Skeletal muscle tissue (tissue), 5 donors: Measurements from ENCODE around the gene CPD. TPM values are rescaled to one million over a fixed set of nuclear protein-coding genes. Genes with fewer than 3 reads are reported as not detected.

Experiments used
- H3K27ac ChIP-seq: one replicate; pipeline ENCODE4 v1.7.0; 2013; ENCODE audit warnings: mild to moderate bottlenecking, low read depth, low read length, inconsistent platforms
- H3K27me3 ChIP-seq, 3 donors: one replicate each; pipeline ENCODE4 v1.7.0; 2013; ENCODE audit warnings: low read length in 3 of 3; ENCODE audit not compliant: control insufficient read depth in 3 of 3, insufficient read depth in 3 of 3
- H3K36me3 ChIP-seq, 3 donors: one replicate each; pipeline ENCODE4 v1.7.0; 2013; ENCODE audit warnings: low read length in 3 of 3; ENCODE audit not compliant: control insufficient read depth in 3 of 3, insufficient read depth in 3 of 3
- H3K4me1 ChIP-seq, 3 donors: one replicate each; pipeline ENCODE4 v1.7.0; 2013; ENCODE audit warnings: low read length in 3 of 3, mild to moderate bottlenecking in 3 of 3; ENCODE audit not compliant: control insufficient read depth in 3 of 3, insufficient read depth in 3 of 3
- H3K4me3 ChIP-seq, 3 donors: one replicate each; pipeline ENCODE4 v1.7.0; 2013; ENCODE audit warnings: low read length in 3 of 3
- H3K9ac ChIP-seq, 3 donors: one replicate each; pipeline ENCODE4 v1.7.0; 2013; ENCODE audit warnings: low read length in 3 of 3, mild to moderate bottlenecking in 3 of 3, moderate library complexity in 2 of 3, low read depth in 1 of 3
- H3K9me3 ChIP-seq, 3 donors: one replicate each; pipeline ENCODE4 v1.7.0; 2013; ENCODE audit warnings: low read length in 3 of 3; ENCODE audit not compliant: control insufficient read depth in 3 of 3
- small RNA-seq: library from RNA; depleted of rRNA; stranded (forward); fragments of <200 nt; gene quantifications from one replicate; pipeline ENCODE3, GENCODE V24; 2014
- total RNA-seq: library from RNA; depleted of rRNA; stranded (reverse); fragments of >200 nt; gene quantifications from one replicate; pipeline ENCODE4 v1.2.3, GENCODE V29; 2014
- donor health status: Osteomylitis.

Gene CPD
- total RNA-seq, 1 donor from 2014 or later, result 41.8 TPM

GRCh38 chr17:30514895-30515596 is 136.3 kb downstream of the CPD start:
- H3K27ac ChIP-seq, result no peak overlapping the region
- H3K9ac ChIP-seq, result no peak overlapping the region
- no peaks in the 10 kb centered on the region for H3K9me3 ChIP-seq
- peaks cover 4 to 17% (median 14%) of the 10 kb centered on the region in 3 donors for H3K36me3 ChIP-seq
- no peaks in the 10 kb centered on the region for H3K27me3 ChIP-seq
- H3K4me1 ChIP-seq, result no peaks in the 10 kb centered on the region
- no peak overlapping the region for H3K4me3 ChIP-seq

- Histone ChIP-seq H3K27me3 (no peaks in the 10 kb centered on the region), H3K9ac (no peak overlapping the region), H3K4me3 (no peak overlapping the region), H3K27ac (no peak overlapping the region), H3K4me1 (no peaks in the 10 kb centered on the region), H3K36me3 (peaks cover 12 to 26% (median 24%) of the 10 kb centered on the region in 3 donors), H3K9me3 (no peaks in the 10 kb centered on the region)
Measured at GRCh38 chr17:30517786-30518185, 139.1 kb downstream of the CPD start.

GRCh38 chr17:30519166-30519565 is 140.4 kb downstream of the CPD start:
- Histone ChIP-seq H3K4me3 (no peak overlapping the region), H3K4me1 (no peaks in the 10 kb centered on the region), H3K36me3 (peaks cover 12 to 19% (median 13%) of the 10 kb centered on the region in 3 donors), H3K9ac (no peak overlapping the region), H3K27ac (peak overlapping the region; percentile 28), H3K9me3 (no peaks in the 10 kb centered on the region), H3K27me3 (no peaks in the 10 kb centered on the region)

Small RNA genes within 50 kb of the gene (small RNA-seq; reads per million reads assigned to genes)
- gene RF00019 (not detected), gene RNU6-990P (0.09 reads per million)

Other genes starting within 250 kb of the CPD start
- gene SLC6A4, start 143.2 kb upstream of the CPD start, total RNA-seq, result 1.6 TPM
- 37.1 TPM for gene BLMH, start 87.0 kb upstream of the CPD start, total RNA-seq
- not detected for gene TMIGD1, start 44.9 kb upstream of the CPD start, total RNA-seq
- gene GOSR1, start 98.5 kb downstream of the CPD start, total RNA-seq, result 24.5 TPM